Neural progenitor cell (in vitro differentiated cells): ENCODE results near the gene SLC5A2.

Experiments
- EZH2 ChIP-seq: fragments of 200-600 bp; sonication (generic); IDR thresholded peaks from 2 replicates; pipeline ENCODE4 v1.6.1; 2017; ENCODE audit warnings: antibody characterized with exemption, mild to moderate bottlenecking, moderate library complexity
- EZH2phosphoT487 ChIP-seq: fragments of 200-600 bp; sonication (generic); IDR thresholded peaks from 2 replicates; pipeline ENCODE4 v1.6.1; 2017; ENCODE audit warnings: antibody characterized with exemption

GRCh38 chr16:31439519-31439918 lies 43.4 kb upstream of the SLC5A2 start:
- TF ChIP-seq EZH2phosphoT487 (no peak), EZH2 (no peak)
